Loucy (cell line): Measurements from ENCODE around the gene JOSD2.

Experiments
- H2AFZ ChIP-seq: fragments of 200-600 bp; sonication (generic); 2 replicates; pipeline ENCODE4 v1.6.0; 2016; ENCODE audit warnings: antibody characterized with exemption, mild to moderate bottlenecking, low read length, moderate library complexity
- H3F3A ChIP-seq: fragments of 200-600 bp; 2 replicates; pipeline ENCODE4 v1.6.0; 2016; ENCODE audit warnings: antibody characterized with exemption, low read depth, mild to moderate bottlenecking
- H3K27me3 ChIP-seq: fragments of 200-600 bp; sonication (generic); 2 replicates; pipeline ENCODE4 v1.6.1; 2014; ENCODE audit warnings: low read length, mild to moderate bottlenecking; ENCODE audit not compliant: insufficient read depth, poor library complexity, severe bottlenecking
- H3K36me3 ChIP-seq: fragments of 200-600 bp; sonication (generic); 2 replicates; pipeline ENCODE4 v1.6.1; 2016; ENCODE audit warnings: low read length; ENCODE audit not compliant: insufficient read depth
- H3K4me1 ChIP-seq: fragments of 200-600 bp; sonication (generic); 2 replicates; pipeline ENCODE4 v1.5.1; 2014; ENCODE audit warnings: low read length, mild to moderate bottlenecking; ENCODE audit not compliant: insufficient read depth, poor library complexity, severe bottlenecking
- H3K4me2 ChIP-seq: fragments of 200-600 bp; sonication (generic); 2 replicates; pipeline ENCODE4 v1.6.0; 2014; ENCODE audit warnings: antibody characterized with exemption, low read length, low read depth, mild to moderate bottlenecking; ENCODE audit not compliant: poor library complexity, severe bottlenecking
- H3K4me3 ChIP-seq: fragments of 200-600 bp; sonication (generic); 2 replicates; pipeline ENCODE4 v1.5.1; 2014; ENCODE audit warnings: low read length, mild to moderate bottlenecking, mixed read lengths; ENCODE audit not compliant: poor library complexity, severe bottlenecking
- H3K79me2 ChIP-seq: fragments of 200-600 bp; sonication (generic); 2 replicates; pipeline ENCODE4 v1.6.1; 2014; ENCODE audit warnings: low read length; ENCODE audit not compliant: insufficient read depth
- H3K9ac ChIP-seq: fragments of 200-600 bp; sonication (generic); 2 replicates; pipeline ENCODE4 v1.6.0; 2014; ENCODE audit warnings: mild to moderate bottlenecking, low read depth, low read length, moderate library complexity; ENCODE audit not compliant: poor library complexity, severe bottlenecking
- H3K9me2 ChIP-seq: fragments of 200-600 bp; sonication (generic); replicated peaks from 2 replicates; pipeline ENCODE4 v1.6.1; 2016; ENCODE audit warnings: low read depth, low read length, mixed read lengths
- H3K9me3 ChIP-seq: fragments of 200-600 bp; sonication (generic); 2 replicates; pipeline ENCODE4 v1.6.1; 2014; ENCODE audit warnings: mild to moderate bottlenecking, antibody characterized with exemption, low read length, low read depth; ENCODE audit not compliant: insufficient read depth
- H4K20me1 ChIP-seq: fragments of 200-600 bp; sonication (generic); 2 replicates; pipeline ENCODE4 v1.6.0; 2014; ENCODE audit warnings: antibody characterized with exemption, low read length, mild to moderate bottlenecking; ENCODE audit not compliant: insufficient read depth, poor library complexity, severe bottlenecking
- CTCF ChIP-seq: fragments of 200-600 bp; sonication (generic); conservative IDR thresholded peaks from 2 replicates; pipeline ENCODE4 v1.5.1; 2014; ENCODE audit warnings: mild to moderate bottlenecking, antibody characterized with exemption, low read length
- EZH2phosphoT487 ChIP-seq: fragments of 200-600 bp; IDR thresholded peaks from 2 replicates; pipeline ENCODE4 v1.6.1; 2018; ENCODE audit warnings: antibody characterized with exemption, mild to moderate bottlenecking, moderate library complexity, borderline replicate concordance

Gene JOSD2

GRCh38 chr19:50522881-50523280 is 11.9 kb upstream of the JOSD2 start:
- Histone ChIP-seq H3K4me3 (no peak overlapping the region), H3K9me2 (no peaks in the 10 kb centered on the region), H4K20me1 (no peaks in the 10 kb centered on the region), H3K9ac (no peak overlapping the region), H3K79me2 (no peaks in the 10 kb centered on the region), H3K4me2 (no peak overlapping the region), H3K4me1 (no peaks in the 10 kb centered on the region), H3K9me3 (no peaks in the 10 kb centered on the region), H3K36me3 (no peaks in the 10 kb centered on the region), H3K27me3 (no peaks in the 10 kb centered on the region), H3F3A (no peaks in the 10 kb centered on the region), H2AFZ (no peak overlapping the region)
- TF ChIP-seq EZH2phosphoT487 (no peak), CTCF (no peak)

- Histone ChIP-seq H4K20me1 (no peaks in the 10 kb centered on the region), H3K4me2 (no peak overlapping the region), H3K79me2 (no peaks in the 10 kb centered on the region), H3K27me3 (no peaks in the 10 kb centered on the region), H3K36me3 (no peaks in the 10 kb centered on the region), H3K9me2 (no peaks in the 10 kb centered on the region), H3K4me1 (no peaks in the 10 kb centered on the region), H3K4me3 (no peak overlapping the region), H3F3A (no peaks in the 10 kb centered on the region), H3K9me3 (no peaks in the 10 kb centered on the region), H3K9ac (no peak overlapping the region), H2AFZ (no peak overlapping the region)
- no peak for TF ChIP-seq EZH2phosphoT487
- no peak for TF ChIP-seq CTCF
Measured at GRCh38 chr19:50520822-50521465, 10.0 kb upstream of the JOSD2 start.

GRCh38 chr19:50519006-50519575 is 8.1 kb upstream of the JOSD2 start:
- Histone ChIP-seq H3F3A (no peaks in the 10 kb centered on the region), H3K9me2 (no peaks in the 10 kb centered on the region), H3K9me3 (no peaks in the 10 kb centered on the region), H3K4me3 (no peak overlapping the region), H3K79me2 (no peaks in the 10 kb centered on the region), H3K9ac (no peak overlapping the region), H3K4me2 (no peak overlapping the region), H4K20me1 (no peaks in the 10 kb centered on the region), H2AFZ (no peak overlapping the region), H3K4me1 (no peaks in the 10 kb centered on the region), H3K27me3 (no peaks in the 10 kb centered on the region), H3K36me3 (no peaks in the 10 kb centered on the region)
- TF ChIP-seq EZH2phosphoT487 = no peak
- TF ChIP-seq CTCF = no peak
